Measurements from ENCODE around the gene KDM1A. TPM values are rescaled to one million over a fixed set of nuclear protein-coding genes. Genes with fewer than 3 reads are reported as not detected.

The KDM1A gene
- total RNA-seq, 2 experiments from 2014 or later: 58.4 to 59.4 TPM

GRCh38 chr1:23111600-23112535 is 92.6 kb downstream of the KDM1A start:
- Mint-ChIP-seq H3K27ac (peak overlapping the region; percentile 63), H3K4me3 (no peak overlapping the region), H3K36me3 (peaks cover 16% of the 10 kb centered on the region), H3K27me3 (no peaks in the 10 kb centered on the region), H3K9me3 (ENCODE audit: low read depth) (no peaks in the 10 kb centered on the region), H3K4me1 (peaks cover 72% of the 10 kb centered on the region)
- CTCF ChIA-PET: interaction anchor here (1.0 to 9.1 kb wide), 11 partner anchors 8 to 82 kb away, joined by 3 to 47 read pairs (median 4); no protein-coding TSS in a partner anchor
- no peak for DNase-seq
- ATAC-seq: no peak

- H3K27ac Mint-ChIP-seq: no peak overlapping the region
- no peaks in the 10 kb centered on the region for H3K9me3 Mint-ChIP-seq (ENCODE audit: low read depth)
- no peak for DNase-seq
- CTCF ChIA-PET: interaction anchor here (1.2 to 4.3 kb wide), 3 partner anchors 15 to 70 kb away, joined by 4 to 18 read pairs (median 4); no protein-coding TSS in a partner anchor
- peaks cover 5% of the 10 kb centered on the region for H3K36me3 Mint-ChIP-seq
- no peak overlapping the region for H3K4me3 Mint-ChIP-seq
- no peaks in the 10 kb centered on the region for H3K27me3 Mint-ChIP-seq
- peaks cover 78% of the 10 kb centered on the region for H3K4me1 Mint-ChIP-seq
- no peak for ATAC-seq
These were observed 95.3 kb downstream of the KDM1A start for GRCh38 chr1:23114424-23115079.

DNA sequence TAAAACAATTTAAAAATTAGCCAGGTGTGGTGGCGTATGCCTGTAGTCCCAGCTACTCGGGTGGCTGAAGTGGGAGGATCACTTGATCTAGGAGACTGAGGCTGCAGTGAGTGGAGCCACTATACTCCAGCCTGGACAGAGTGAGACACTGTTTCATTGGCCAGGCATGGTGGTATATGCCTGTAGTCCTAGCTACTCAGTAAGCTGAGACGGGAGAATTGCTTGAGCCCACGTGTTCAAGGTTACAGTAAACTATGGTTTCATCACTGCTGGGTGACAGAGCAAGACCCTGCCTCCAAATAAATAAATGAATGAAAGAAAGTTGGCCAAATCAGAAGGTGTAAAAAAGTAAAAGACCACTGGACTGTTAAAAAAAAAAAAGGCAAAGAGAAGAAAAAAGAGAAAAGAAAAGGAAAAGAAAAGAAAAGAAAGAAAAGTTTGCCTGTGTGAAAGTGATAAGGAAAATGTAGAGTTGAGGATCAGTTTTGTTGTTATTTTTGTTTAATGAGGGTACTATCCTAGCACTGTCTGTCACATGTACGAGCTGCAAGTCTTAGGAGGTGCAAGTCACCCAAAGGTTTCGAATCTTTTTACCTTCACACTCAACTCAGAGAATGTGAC is 97.1 kb downstream of the KDM1A start:
- no peak overlapping the region for H3K27ac Mint-ChIP-seq
- no peaks in the 10 kb centered on the region for H3K9me3 Mint-ChIP-seq (ENCODE audit: low read depth)
- peaks cover 68% of the 10 kb centered on the region for H3K4me1 Mint-ChIP-seq
- CTCF ChIA-PET: interaction anchor here (1.4 to 4.3 kb wide), 3 partner anchors 17 to 95 kb away, joined by 4 to 18 read pairs (median 7); no protein-coding TSS in a partner anchor
- no peak for ATAC-seq
- peaks cover 2% of the 10 kb centered on the region for H3K36me3 Mint-ChIP-seq
- H3K27me3 Mint-ChIP-seq: no peaks in the 10 kb centered on the region
- DNase-seq: no peak
- no peak overlapping the region for H3K4me3 Mint-ChIP-seq

GRCh38 chr1:23116921-23117699 is 97.8 kb downstream of the KDM1A start:
- H3K9me3 Mint-ChIP-seq (ENCODE audit: low read depth): no peaks in the 10 kb centered on the region
- no peak for ATAC-seq
- peaks cover 61% of the 10 kb centered on the region for H3K4me1 Mint-ChIP-seq
- H3K4me3 Mint-ChIP-seq: no peak overlapping the region
- CTCF ChIA-PET: interaction anchor here (1.4 to 4.3 kb wide), 3 partner anchors 18 to 94 kb away, joined by 4 to 18 read pairs (median 7); no protein-coding TSS in a partner anchor
- peaks cover 2% of the 10 kb centered on the region for H3K36me3 Mint-ChIP-seq
- no peak for DNase-seq
- H3K27ac Mint-ChIP-seq: no peak overlapping the region
- H3K27me3 Mint-ChIP-seq: no peaks in the 10 kb centered on the region

- CTCF ChIA-PET: interaction anchor here (1.4 to 3.0 kb wide), 7 partner anchors 8 to 65 kb away, joined by 3 to 22 read pairs (median 6); no protein-coding TSS in a partner anchor
- DNase-seq (no peak), ATAC-seq (no peak)
- Mint-ChIP-seq H3K4me1 (peaks cover 50% of the 10 kb centered on the region), H3K36me3 (peaks cover 2% of the 10 kb centered on the region), H3K4me3 (no peak overlapping the region), H3K27ac (peak overlapping the region; percentile 88), H3K27me3 (no peaks in the 10 kb centered on the region), H3K9me3 (ENCODE audit: low read depth) (no peaks in the 10 kb centered on the region)
These were observed 99.1 kb downstream of the KDM1A start for GRCh38 chr1:23118407-23118806.

GRCh38 chr1:23118957-23119792 is 99.9 kb downstream of the KDM1A start:
- Mint-ChIP-seq H3K4me3 (peak overlapping the region; percentile 65), H3K27ac (peak overlapping the region; percentile 88), H3K27me3 (no peaks in the 10 kb centered on the region), H3K9me3 (ENCODE audit: low read depth) (no peaks in the 10 kb centered on the region), H3K4me1 (peaks cover 50% of the 10 kb centered on the region), H3K36me3 (peaks cover 2% of the 10 kb centered on the region)
- ATAC-seq (peak; percentile 82), DNase-seq (peak; percentile 74)
- CTCF ChIA-PET: interaction anchor here (0.6 to 3.0 kb wide), 12 partner anchors 9 to 1786 kb away, joined by 3 to 22 read pairs (median 6); partner anchors contain the start of gene LUZP1

DNA sequence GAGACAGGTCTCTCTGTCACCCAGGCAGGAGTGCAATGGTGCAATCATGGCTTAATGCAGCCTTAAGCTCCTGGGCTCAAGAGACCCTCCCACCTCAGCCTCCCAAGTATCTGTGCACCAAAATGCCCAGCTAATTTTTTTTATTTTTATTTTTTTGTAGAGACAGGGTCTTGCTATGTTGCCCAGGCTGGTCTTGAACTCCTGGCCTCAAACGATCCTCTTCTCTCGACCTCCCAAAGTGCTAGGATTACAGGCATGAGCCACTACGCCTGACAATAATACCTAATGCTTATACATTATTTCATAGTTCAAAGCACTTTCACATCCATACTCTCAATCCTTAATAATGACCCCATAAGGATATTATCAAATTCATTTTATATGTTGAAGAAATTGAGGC is 101.1 kb downstream of the KDM1A start:
- H3K27ac Mint-ChIP-seq: no peak overlapping the region
- peaks cover 50% of the 10 kb centered on the region for H3K4me1 Mint-ChIP-seq
- H3K27me3 Mint-ChIP-seq: no peaks in the 10 kb centered on the region
- no peaks in the 10 kb centered on the region for H3K9me3 Mint-ChIP-seq (ENCODE audit: low read depth)
- peaks cover 2% of the 10 kb centered on the region for H3K36me3 Mint-ChIP-seq
- ATAC-seq (no peak), DNase-seq (no peak)
- no peak overlapping the region for H3K4me3 Mint-ChIP-seq
- CTCF ChIA-PET: interaction anchor here (1.7 to 3.0 kb wide), 6 partner anchors 10 to 63 kb away, joined by 6 to 22 read pairs (median 13); partner anchors contain the start of gene LUZP1

DNA sequence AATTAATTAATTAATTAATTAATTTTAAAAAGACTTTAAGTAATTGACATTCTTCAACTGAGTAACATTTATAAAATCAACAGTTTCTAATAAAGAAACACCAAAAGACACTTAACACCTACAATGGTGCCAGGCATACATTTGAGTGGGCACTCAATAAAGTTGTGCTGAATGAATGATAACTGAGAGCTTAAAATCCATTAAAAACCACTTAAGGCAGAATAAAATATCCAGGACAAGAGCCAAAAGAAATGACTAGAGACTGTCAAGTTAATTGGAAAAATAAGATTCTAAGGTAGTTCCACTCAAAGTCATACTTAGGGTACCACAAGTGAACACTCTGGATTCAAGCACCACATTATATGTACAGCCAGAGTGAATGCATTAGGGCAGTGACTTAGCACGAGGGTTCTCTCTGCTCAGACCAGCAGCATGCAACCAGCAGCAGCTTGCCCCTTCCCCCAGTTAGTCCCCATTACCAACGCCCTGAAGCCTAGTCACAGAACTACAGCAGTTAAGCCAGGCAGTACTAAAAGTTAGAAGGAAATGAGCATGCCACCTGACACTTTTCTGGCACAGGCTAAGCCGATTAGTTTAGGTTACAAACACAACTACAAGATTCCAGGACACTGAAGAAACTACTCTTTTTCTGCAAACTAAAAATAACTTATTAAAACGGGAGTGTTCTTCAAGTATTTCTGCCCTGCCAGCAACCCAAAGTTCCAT is 102.9 kb downstream of the KDM1A start:
- Mint-ChIP-seq H3K4me1 (peaks cover 44% of the 10 kb centered on the region), H3K9me3 (ENCODE audit: low read depth) (no peaks in the 10 kb centered on the region), H3K36me3 (peaks cover 2% of the 10 kb centered on the region), H3K27ac (no peak overlapping the region), H3K4me3 (no peak overlapping the region), H3K27me3 (no peaks in the 10 kb centered on the region)
- ATAC-seq: no peak
- CTCF ChIA-PET: interaction anchor here (1.1 to 5.4 kb wide), 3 partner anchors 28 to 62 kb away, joined by 3 to 24 read pairs (median 4); no protein-coding TSS in a partner anchor
- no peak for DNase-seq

DNA sequence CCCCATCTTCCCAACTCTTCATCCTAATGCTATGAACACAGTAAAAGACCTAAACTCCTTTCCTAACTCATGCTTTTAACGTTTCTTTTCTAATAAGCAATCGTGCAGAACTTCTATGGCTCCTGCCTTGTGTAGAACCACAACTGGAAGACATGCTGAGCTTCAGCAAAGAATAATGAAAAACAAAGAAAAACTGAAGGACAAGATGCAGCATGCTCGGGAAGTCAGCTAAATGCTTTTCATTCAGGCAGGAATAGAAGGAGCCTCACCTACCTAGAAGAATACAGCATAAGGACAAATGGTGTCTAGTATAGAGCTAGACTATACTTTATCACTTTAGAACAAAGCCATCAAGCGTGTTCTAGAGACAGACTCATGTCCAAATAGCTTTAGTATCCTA is 103.5 kb downstream of the KDM1A start:
- Mint-ChIP-seq H3K27me3 (no peaks in the 10 kb centered on the region), H3K27ac (no peak overlapping the region), H3K9me3 (ENCODE audit: low read depth) (no peaks in the 10 kb centered on the region), H3K4me3 (no peak overlapping the region), H3K36me3 (peaks cover 2% of the 10 kb centered on the region), H3K4me1 (peaks cover 44% of the 10 kb centered on the region)
- CTCF ChIA-PET: interaction anchor here (0.9 to 5.4 kb wide), 5 partner anchors 29 to 62 kb away, joined by 3 to 24 read pairs (median 3); no protein-coding TSS in a partner anchor
- ATAC-seq (no peak), DNase-seq (no peak)

DNA sequence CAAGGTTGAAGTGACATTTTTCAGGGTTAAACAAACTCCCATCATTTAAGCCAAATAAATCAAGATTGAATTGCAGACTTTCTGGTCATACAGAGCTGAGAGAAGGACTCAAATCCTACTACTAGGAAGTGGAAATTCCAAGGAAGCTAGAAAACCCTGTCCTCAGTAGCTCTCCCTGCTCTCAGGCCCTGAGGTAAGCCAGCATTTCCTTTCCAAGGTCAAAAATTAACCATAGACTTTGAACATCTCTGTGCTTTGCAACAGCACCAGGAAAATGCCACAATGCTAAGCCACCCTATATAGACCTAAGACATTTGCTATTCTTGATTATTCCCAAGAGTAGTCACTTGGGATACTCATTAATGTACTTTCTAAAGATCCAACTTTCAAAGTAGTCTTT is 104.3 kb downstream of the KDM1A start:
- Mint-ChIP-seq H3K9me3 (ENCODE audit: low read depth) (no peaks in the 10 kb centered on the region), H3K27me3 (no peaks in the 10 kb centered on the region), H3K4me1 (peaks cover 41% of the 10 kb centered on the region), H3K36me3 (no peaks in the 10 kb centered on the region), H3K4me3 (no peak overlapping the region), H3K27ac (no peak overlapping the region)
- CTCF ChIA-PET: interaction anchor here (0.6 to 5.4 kb wide), 5 partner anchors 23 to 1341 kb away, joined by 3 to 24 read pairs (median 3); no protein-coding TSS in a partner anchor
- ATAC-seq (no peak), DNase-seq (no peak)
